Measurements from ENCODE around the gene YWHAH. TPM values are rescaled to one million over a fixed set of nuclear protein-coding genes. Genes with fewer than 3 reads are reported as not detected.

The YWHAH gene
- total and polyA plus RNA-seq, 4 donors, result 50.1 to 151 (median 90.0) TPM

DNA sequence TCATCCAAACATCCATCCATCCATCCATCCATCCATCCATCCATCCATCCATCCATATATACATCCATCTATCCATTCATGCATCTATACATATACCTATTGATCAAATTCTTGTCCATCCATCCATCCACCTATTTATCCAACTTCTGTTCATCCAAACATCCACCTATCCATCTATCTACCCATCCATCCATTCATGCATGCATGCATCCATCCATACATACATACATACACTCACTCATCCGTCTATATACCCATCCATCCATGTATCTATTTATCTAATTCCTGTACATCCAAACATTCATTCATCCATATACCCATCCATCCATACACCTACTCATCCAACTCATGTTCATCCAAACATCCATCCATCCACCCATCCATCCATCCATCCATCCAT, 19.3 kb upstream of the YWHAH start:
- no peaks in the 10 kb centered on the region for H3K9me3 ChIP-seq (ENCODE audit: control insufficient read depth in 4 of 4, insufficient read depth in 3 of 4, low read length in 3 of 4)
- H3K9ac ChIP-seq (ENCODE audit: insufficient read depth in 1 of 2, low read length in 2 of 2), result no peak overlapping the region
- no peak overlapping the region for H3K4me3 ChIP-seq
- ATAC-seq (ENCODE audit: insufficient read depth, low FRiP score) (no peak), DNase-seq (no peak)
- H3K27ac ChIP-seq (ENCODE audit: low read depth in 1 of 2, low read length in 1 of 2), result no peak overlapping the region
- no peaks in the 10 kb centered on the region for H3K27me3 ChIP-seq (ENCODE audit: control insufficient read depth in 3 of 3, insufficient read depth in 3 of 3, low read length in 2 of 3)
- H3K4me1 ChIP-seq (ENCODE audit: control insufficient read depth in 5 of 5, insufficient read depth in 5 of 5, low read length in 5 of 5), result peaks cover 0 to 13% (median 8%) of the 10 kb centered on the region in 5 donors
- 95 to 97% methylated on average over 1 of the region's 1 CpG for WGBS, 2 donors
- TF ChIP-seq, protein P1, sequence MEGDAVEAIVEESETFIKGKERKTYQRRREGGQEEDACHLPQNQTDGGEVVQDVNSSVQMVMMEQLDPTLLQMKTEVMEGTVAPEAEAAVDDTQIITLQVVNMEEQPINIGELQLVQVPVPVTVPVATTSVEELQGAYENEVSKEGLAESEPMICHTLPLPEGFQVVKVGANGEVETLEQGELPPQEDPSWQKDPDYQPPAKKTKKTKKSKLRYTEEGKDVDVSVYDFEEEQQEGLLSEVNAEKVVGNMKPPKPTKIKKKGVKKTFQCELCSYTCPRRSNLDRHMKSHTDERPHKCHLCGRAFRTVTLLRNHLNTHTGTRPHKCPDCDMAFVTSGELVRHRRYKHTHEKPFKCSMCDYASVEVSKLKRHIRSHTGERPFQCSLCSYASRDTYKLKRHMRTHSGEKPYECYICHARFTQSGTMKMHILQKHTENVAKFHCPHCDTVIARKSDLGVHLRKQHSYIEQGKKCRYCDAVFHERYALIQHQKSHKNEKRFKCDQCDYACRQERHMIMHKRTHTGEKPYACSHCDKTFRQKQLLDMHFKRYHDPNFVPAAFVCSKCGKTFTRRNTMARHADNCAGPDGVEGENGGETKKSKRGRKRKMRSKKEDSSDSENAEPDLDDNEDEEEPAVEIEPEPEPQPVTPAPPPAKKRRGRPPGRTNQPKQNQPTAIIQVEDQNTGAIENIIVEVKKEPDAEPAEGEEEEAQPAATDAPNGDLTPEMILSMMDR (IDR thresholded peaks at IDR 0.05; ENCODE audit: control extremely low read depth, extremely low read depth), result no peak
- no peaks in the 10 kb centered on the region for H3K36me3 ChIP-seq (ENCODE audit: control insufficient read depth in 4 of 4, insufficient read depth in 4 of 4, low read length in 4 of 4)

DNA sequence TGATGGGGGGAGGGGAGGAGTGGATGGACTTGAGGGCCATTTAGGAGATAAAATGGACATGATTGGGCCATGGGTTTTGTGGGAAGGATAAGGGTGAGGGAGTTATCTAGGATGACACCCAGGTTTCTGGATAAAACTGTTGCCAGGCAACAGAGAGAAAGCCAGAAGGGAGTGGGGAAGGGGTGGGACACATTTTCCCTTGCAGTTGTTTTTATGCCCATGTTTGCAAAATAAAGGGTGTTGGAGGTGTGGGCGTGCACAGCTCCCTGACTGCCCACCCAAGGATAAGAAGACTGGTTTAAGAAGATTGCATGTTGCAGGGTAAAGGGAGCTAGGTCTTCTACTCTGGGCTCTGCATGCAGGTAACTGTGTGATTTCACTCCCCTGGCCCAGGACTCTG, 18.3 kb upstream of the YWHAH start:
- Histone ChIP-seq H3K9ac (ENCODE audit: insufficient read depth in 1 of 2, low read length in 2 of 2) (no peak overlapping the region), H3K4me3 (no peak overlapping the region), H3K9me3 (ENCODE audit: control insufficient read depth in 4 of 4, insufficient read depth in 3 of 4, low read length in 3 of 4) (no peaks in the 10 kb centered on the region), H3K27me3 (ENCODE audit: control insufficient read depth in 3 of 3, insufficient read depth in 3 of 3, low read length in 2 of 3) (no peaks in the 10 kb centered on the region), H3K27ac (ENCODE audit: low read depth in 1 of 2, low read length in 1 of 2) (no peak overlapping the region), H3K36me3 (ENCODE audit: control insufficient read depth in 4 of 4, insufficient read depth in 4 of 4, low read length in 4 of 4) (no peaks in the 10 kb centered on the region), H3K4me1 (ENCODE audit: control insufficient read depth in 5 of 5, insufficient read depth in 5 of 5, low read length in 5 of 5) (peaks cover 0 to 13% (median 8%) of the 10 kb centered on the region in 5 donors)
- ATAC-seq (ENCODE audit: insufficient read depth, low FRiP score) (no peak), DNase-seq (no peak)
- TF ChIP-seq, protein P1 (IDR thresholded peaks at IDR 0.05; ENCODE audit: control extremely low read depth, extremely low read depth), result no peak
- WGBS, 2 donors, result 88 to 95% methylated on average over 1 of the region's 1 CpG

DNA sequence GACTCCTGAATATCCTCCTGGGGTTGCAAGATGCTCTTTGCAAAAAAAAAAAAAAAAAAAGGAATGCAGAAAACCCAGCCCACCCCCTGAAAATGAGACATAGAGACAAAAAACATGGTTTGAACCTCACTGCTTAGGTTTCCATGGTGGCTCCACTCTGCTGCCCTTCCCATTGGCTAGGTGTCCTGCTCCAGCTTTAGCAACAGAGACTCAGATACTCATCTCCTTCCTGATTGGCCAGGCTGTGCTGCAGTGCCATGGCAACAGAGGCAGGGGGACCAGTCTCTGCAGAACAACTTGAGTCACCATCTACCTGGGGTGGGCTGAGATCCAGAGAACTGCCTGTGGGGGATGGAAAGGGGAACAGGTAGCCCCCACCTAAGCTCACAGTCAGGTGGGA, 17.4 kb upstream of the YWHAH start:
- Histone ChIP-seq H3K27ac (ENCODE audit: low read depth in 1 of 2, low read length in 1 of 2) (no peak overlapping the region), H3K36me3 (ENCODE audit: control insufficient read depth in 4 of 4, insufficient read depth in 4 of 4, low read length in 4 of 4) (no peaks in the 10 kb centered on the region), H3K27me3 (ENCODE audit: control insufficient read depth in 3 of 3, insufficient read depth in 3 of 3, low read length in 2 of 3) (no peaks in the 10 kb centered on the region), H3K4me1 (ENCODE audit: control insufficient read depth in 5 of 5, insufficient read depth in 5 of 5, low read length in 5 of 5) (peaks cover 0 to 13% (median 8%) of the 10 kb centered on the region in 5 donors), H3K9me3 (ENCODE audit: control insufficient read depth in 4 of 4, insufficient read depth in 3 of 4, low read length in 3 of 4) (no peaks in the 10 kb centered on the region), H3K4me3 (no peak overlapping the region), H3K9ac (ENCODE audit: insufficient read depth in 1 of 2, low read length in 2 of 2) (no peak overlapping the region)
- DNase-seq, result no peak
- TF ChIP-seq, protein P1 (IDR thresholded peaks at IDR 0.05; ENCODE audit: control extremely low read depth, extremely low read depth), result no peak
- no peak for ATAC-seq (ENCODE audit: insufficient read depth, low FRiP score)

DNA sequence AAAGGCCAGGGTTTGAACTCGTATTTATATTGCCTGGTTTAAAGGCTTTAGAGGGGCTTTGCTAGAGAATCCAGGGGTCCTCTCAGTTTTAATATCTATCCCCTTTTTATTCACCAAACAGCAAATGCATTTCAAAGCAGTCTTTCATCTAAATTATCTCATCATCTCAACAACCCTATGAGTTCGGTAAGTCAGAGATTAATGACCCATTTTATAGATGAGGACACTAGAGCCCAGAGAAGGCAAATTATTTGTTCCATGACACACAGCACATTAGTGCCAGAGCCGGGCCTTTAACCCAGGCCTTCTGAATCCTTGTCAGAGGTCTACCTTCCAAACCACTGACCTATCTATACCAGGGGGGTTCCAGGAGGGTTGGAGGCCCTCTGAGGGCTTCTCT, 16.8 kb upstream of the YWHAH start:
- Histone ChIP-seq H3K27ac (ENCODE audit: low read depth in 1 of 2, low read length in 1 of 2) (no peak overlapping the region), H3K36me3 (ENCODE audit: control insufficient read depth in 4 of 4, insufficient read depth in 4 of 4, low read length in 4 of 4) (no peaks in the 10 kb centered on the region), H3K9ac (ENCODE audit: insufficient read depth in 1 of 2, low read length in 2 of 2) (no peak overlapping the region), H3K27me3 (ENCODE audit: control insufficient read depth in 3 of 3, insufficient read depth in 3 of 3, low read length in 2 of 3) (no peaks in the 10 kb centered on the region), H3K9me3 (ENCODE audit: control insufficient read depth in 4 of 4, insufficient read depth in 3 of 4, low read length in 3 of 4) (no peaks in the 10 kb centered on the region), H3K4me1 (ENCODE audit: control insufficient read depth in 5 of 5, insufficient read depth in 5 of 5, low read length in 5 of 5) (peaks cover 0 to 11% (median 8%) of the 10 kb centered on the region in 5 donors), H3K4me3 (no peak overlapping the region)
- DNase-seq (no peak), ATAC-seq (ENCODE audit: insufficient read depth, low FRiP score) (no peak)
- WGBS, 2 donors, result 81 to 92% methylated on average over 3 of the region's 3 CpGs
- TF ChIP-seq, protein P1 (IDR thresholded peaks at IDR 0.05; ENCODE audit: control extremely low read depth, extremely low read depth), result no peak

Measured in lung (tissue), 12 donors.